Peyer's patch (tissue), 4 donors: ENCODE results near the gene GALNT12.

Experiments
- CTCF ChIP-seq, 6 experiments: fragments of 450-650 bp in 4 of 6; fragments of 200-600 bp in 2 of 6; sonication (generic) in 1 of 6; IDR thresholded peaks; one replicate each; pipeline ENCODE4 v1.5.1; 2017 to 2019; ENCODE audit warnings: antibody characterized with exemption in 6 of 6, mild to moderate bottlenecking in 3 of 6, moderate library complexity in 1 of 6
- POLR2A ChIP-seq, 2 donors: fragments of 450-650 bp; IDR thresholded peaks; one replicate each; pipeline ENCODE4 v1.5.1; 2017; ENCODE audit warnings: antibody characterized with exemption in 2 of 2, mild to moderate bottlenecking in 2 of 2, moderate library complexity in 2 of 2

GRCh38 chr9:98855592-98855991 is 48.1 kb downstream of the GALNT12 start:
- no peak for TF ChIP-seq POLR2A (IDR thresholded peaks at IDR 0.05)
- no peak for TF ChIP-seq CTCF (IDR thresholded peaks at IDR 0.05)
